Nephron (organoid): Measurements from ENCODE around the gene HLA-DQA2.
A peak's percentile ranks its signal among the peaks of the same experiment; 100 is the strongest.

Experiments
- H3K27ac Mint-ChIP-seq, 3 experiments: 2 replicates each; pipeline ENCODE4 v1.8.0; 2020; ENCODE audit warnings: mixed read lengths in 3 of 3, mild to moderate bottlenecking in 2 of 3, moderate library complexity in 1 of 3
- H3K27me3 Mint-ChIP-seq: 2 replicates; pipeline ENCODE4 v1.8.0; 2021; ENCODE audit warnings: low read depth, mild to moderate bottlenecking, moderate library complexity, mixed read lengths
- H3K36me3 Mint-ChIP-seq: 2 replicates; pipeline ENCODE4 v1.8.0; 2020; ENCODE audit warnings: low read depth, mixed read lengths
- H3K4me1 Mint-ChIP-seq: 2 replicates; pipeline ENCODE4 v1.8.0; 2020; ENCODE audit warnings: mixed read lengths
- H3K4me3 Mint-ChIP-seq, 3 experiments: 2 replicates each; pipeline ENCODE4 v1.8.0; 2020; ENCODE audit warnings: mild to moderate bottlenecking in 3 of 3, mixed read lengths in 3 of 3, moderate library complexity in 2 of 3
- H3K9me3 Mint-ChIP-seq: 2 replicates; pipeline ENCODE4 v1.8.0; 2020; ENCODE audit warnings: mixed read lengths
- CTCF ChIP-seq, 3 experiments: fragments of 200-600 bp; sonication (generic); IDR thresholded peaks; one replicate each; pipeline ENCODE4 v1.5.0; 2021; ENCODE audit warnings: antibody characterized with exemption in 3 of 3; ENCODE audit not compliant: unreplicated experiment in 3 of 3

Gene HLA-DQA2

DNA sequence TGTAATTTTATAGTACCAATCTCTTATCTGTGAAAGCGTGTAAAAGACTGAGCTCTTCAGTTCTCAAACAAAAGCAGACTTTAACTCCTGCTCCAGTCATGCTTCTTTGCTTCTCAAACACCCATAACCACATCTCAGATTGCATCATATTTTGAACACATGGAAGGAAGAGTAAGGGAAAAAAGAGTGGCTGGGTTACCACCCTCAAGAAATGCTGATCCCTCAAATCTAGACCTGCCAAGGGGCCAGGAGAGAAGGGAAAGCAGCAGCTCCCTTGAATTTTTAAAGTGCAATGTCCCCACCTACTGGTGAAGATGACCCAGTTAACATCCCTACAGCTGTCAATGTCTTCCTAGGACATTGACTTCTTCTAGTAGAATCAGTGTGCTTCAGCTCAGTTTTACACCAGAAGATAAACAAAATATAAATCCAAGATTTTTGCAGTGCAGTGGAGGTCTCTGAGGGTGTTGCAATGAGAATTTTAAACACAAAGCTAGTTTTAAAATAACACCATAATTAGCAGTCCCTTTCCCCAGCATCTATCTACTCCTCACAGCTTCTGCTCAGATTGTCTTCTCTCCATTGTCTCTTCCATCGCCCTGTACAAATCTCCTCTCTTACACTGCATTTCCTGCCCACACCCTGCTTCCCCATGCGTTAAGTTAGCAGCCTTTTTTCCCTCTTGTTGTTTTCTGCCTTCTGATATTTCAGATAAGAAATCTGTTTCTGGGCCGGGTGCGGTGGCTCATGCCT is 44.8 kb downstream of the HLA-DQA2 start:
- Mint-ChIP-seq H3K27ac (no peak overlapping the region), H3K9me3 (peaks cover 7% of the 10 kb centered on the region), H3K27me3 (peaks cover 28% of the 10 kb centered on the region), H3K36me3 (no peaks in the 10 kb centered on the region), H3K4me3 (no peak overlapping the region), H3K4me1 (no peaks in the 10 kb centered on the region)
- peak; percentile 65 to 74 (median 66) for TF ChIP-seq CTCF (IDR thresholded peaks at IDR 0.05; ENCODE audit: unreplicated experiment in 3 of 3)

DNA sequence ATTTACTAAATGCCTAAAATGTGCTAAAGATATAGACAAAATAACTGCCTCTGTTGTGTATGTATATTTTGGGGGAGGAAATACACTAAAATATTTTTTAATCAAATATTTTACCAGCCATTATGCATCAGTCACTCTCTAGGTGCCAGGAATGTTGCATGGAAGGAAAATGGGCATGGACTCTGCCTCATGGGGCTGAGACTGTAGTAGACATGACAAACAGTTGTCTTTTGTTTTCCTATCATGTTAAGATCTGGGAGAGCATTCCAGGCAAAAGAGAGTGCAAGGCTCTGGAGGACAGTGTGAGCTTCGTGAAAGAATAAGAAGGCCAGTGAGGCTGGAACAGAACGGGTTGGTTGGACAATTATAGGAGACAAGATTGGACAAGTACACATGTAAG is 49.1 kb downstream of the HLA-DQA2 start:
- Mint-ChIP-seq H3K9me3 (no peaks in the 10 kb centered on the region), H3K4me3 (no peak overlapping the region)
- no peak for TF ChIP-seq CTCF (IDR thresholded peaks at IDR 0.05; ENCODE audit: unreplicated experiment in 3 of 3)

DNA sequence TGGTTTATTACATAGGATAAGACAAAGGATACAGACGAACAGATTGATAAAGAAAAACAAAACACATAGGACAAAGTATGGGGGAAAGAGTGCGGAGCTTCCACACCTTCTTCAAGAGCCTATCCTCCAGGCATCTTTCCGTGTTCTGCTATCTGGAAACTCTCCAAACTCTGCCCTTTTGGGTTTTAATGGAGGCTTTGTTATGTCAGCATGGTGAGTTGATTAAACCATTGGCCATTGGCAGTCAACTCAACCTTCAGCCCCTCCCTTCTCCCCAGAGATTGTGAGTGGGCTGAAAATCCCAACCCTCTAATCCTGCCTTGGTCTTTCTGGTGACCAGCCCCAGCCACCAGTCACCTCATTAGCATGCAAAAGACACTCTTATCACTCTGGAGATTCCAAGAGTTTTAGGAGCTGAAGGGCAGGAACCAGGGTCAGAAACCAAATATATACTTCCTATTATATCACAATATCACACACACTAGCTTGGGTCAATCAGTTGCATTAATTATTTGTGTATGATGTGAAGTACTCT is 51.8 kb downstream of the HLA-DQA2 start:
- peaks cover 80% of the 10 kb centered on the region for H3K27me3 Mint-ChIP-seq
- no peaks in the 10 kb centered on the region for H3K9me3 Mint-ChIP-seq
- H3K4me3 Mint-ChIP-seq = no peak overlapping the region
- no peaks in the 10 kb centered on the region for H3K4me1 Mint-ChIP-seq
- no peaks in the 10 kb centered on the region for H3K36me3 Mint-ChIP-seq
- TF ChIP-seq CTCF (IDR thresholded peaks at IDR 0.05; ENCODE audit: unreplicated experiment in 3 of 3) = no peak
- no peak overlapping the region for H3K27ac Mint-ChIP-seq

More for the DNA sequence above, 49.1 kb downstream of the HLA-DQA2 start:
- Mint-ChIP-seq H3K36me3 (no peaks in the 10 kb centered on the region), H3K27me3 (peaks cover 70% of the 10 kb centered on the region), H3K27ac (no peak overlapping the region), H3K4me1 (no peaks in the 10 kb centered on the region)

- TF ChIP-seq CTCF (IDR thresholded peaks at IDR 0.05; ENCODE audit: unreplicated experiment in 3 of 3) = no peak
- Mint-ChIP-seq H3K9me3 (peaks cover 7% of the 10 kb centered on the region), H3K36me3 (no peaks in the 10 kb centered on the region), H3K4me1 (no peaks in the 10 kb centered on the region), H3K4me3 (no peak overlapping the region), H3K27me3 (peaks cover 82% of the 10 kb centered on the region), H3K27ac (no peak overlapping the region)
Observed at GRCh38 chr6:32794510-32794909, 53.3 kb downstream of the HLA-DQA2 start.
